Upper lobe of left lung (tissue), 6 donors: ENCODE data around the gene TBC1D24. TPM values are rescaled to one million over a fixed set of nuclear protein-coding genes. Genes with fewer than 3 reads are reported as not detected.

Source experiments
- ATAC-seq, 2 donors: fragments of 200-7000 bp; cut with Tn5 transposase; one replicate each; pipeline ENCODE4 v1.9.1; 2022; ENCODE audit warnings: mild to moderate bottlenecking in 2 of 2, moderate library complexity in 2 of 2; ENCODE audit not compliant: low FRiP score in 2 of 2
- DNase-seq, 2 donors: peaks; one replicate each; pipeline ENCODE4 v3.0.0-alpha.2; 2019 to 2020
- H3K27ac ChIP-seq, 4 donors: fragments of 200-600 bp; sonication (generic); one replicate each; pipeline ENCODE4 v1.5.1; 2016 to 2019
- H3K27me3 ChIP-seq, 4 donors: fragments of 200-600 bp; sonication (generic); one replicate each; pipeline ENCODE4 v1.5.1; 2017 to 2019
- H3K36me3 ChIP-seq, 4 donors: fragments of 200-600 bp; sonication (generic); one replicate each; pipeline ENCODE4 v1.5.1; 2016 to 2019
- H3K4me1 ChIP-seq, 4 donors: fragments of 200-600 bp; sonication (generic); one replicate each; pipeline ENCODE4 v1.5.1; 2018 to 2019
- H3K4me3 ChIP-seq, 4 donors: fragments of 200-600 bp; sonication (generic); one replicate each; pipeline ENCODE4 v1.5.1; 2017 to 2019; ENCODE audit warnings: mild to moderate bottlenecking in 2 of 4, moderate library complexity in 1 of 4
- H3K9me3 ChIP-seq, 4 donors: fragments of 200-600 bp; sonication (generic); one replicate each; pipeline ENCODE4 v1.5.1; 2018 to 2019
- CTCF ChIP-seq, 6 experiments: fragments of 450-650 bp in 4 of 6; fragments of 200-600 bp in 2 of 6; sonication (generic) in 2 of 6; IDR thresholded peaks; one replicate each; pipeline ENCODE4 v1.5.1; 2016 to 2019; ENCODE audit warnings: antibody characterized with exemption in 6 of 6
- EP300 ChIP-seq, 4 donors: sonication (generic); formaldehyde crosslinking; IDR thresholded peaks; one replicate each; pipeline ENCODE4 v1.5.1; 2017; ENCODE audit warnings: antibody characterized with exemption in 4 of 4, control low read depth in 2 of 4
- POLR2A ChIP-seq, 4 donors: fragments of 450-650 bp; IDR thresholded peaks; one replicate each; pipeline ENCODE4 v1.5.1; 2016 to 2017; ENCODE audit warnings: antibody characterized with exemption in 4 of 4, mild to moderate bottlenecking in 2 of 4
- POLR2AphosphoS5 ChIP-seq, 2 donors: sonication (generic); formaldehyde crosslinking; IDR thresholded peaks; one replicate each; pipeline ENCODE4 v1.5.1; 2017; ENCODE audit warnings: antibody characterized with exemption in 2 of 2
- WGBS, 2 donors: methylation state at CpG; one replicate each; pipeline ENCODE4 v1.1.5; 2017 to 2018; 5-methylcytosine and 5-hydroxymethylcytosine counted together
- total RNA-seq, 6 donors: library from RNA; depleted of rRNA in 4 of 6; stranded (reverse); fragments of >200 nt in 4 of 6; gene quantifications; one replicate each; pipeline versions ENCODE4 v1.1.0 to v1.2.1, GENCODE V29; 2016 to 2021
- donor health status: DM: no; HTN: no; CAD: no; lungs with moderate emphysema.
- donor health status: DM: no; HTN: yes; CAD: no; lungs with severe emphysema.

The TBC1D24 gene
- total RNA-seq, 6 donors from 2014 or later: 25.9 to 49.6 (median 37.2) TPM

- TF ChIP-seq EP300 (IDR thresholded peaks at IDR 0.05) (no peak), CTCF (IDR thresholded peaks at IDR 0.05) (no peak), POLR2A (IDR thresholded peaks at IDR 0.05) (no peak), POLR2AphosphoS5 (IDR thresholded peaks at IDR 0.05) (no peak)
- Histone ChIP-seq H3K27me3 (no peaks in the 10 kb centered on the region), H3K4me1 (peaks cover 25 to 61% (median 47%) of the 10 kb centered on the region in 4 donors), H3K27ac (peak overlapping the region in 2 of 4 donors; percentile 71 to 75), H3K4me3 (no peak overlapping the region), H3K9me3 (no peaks in the 10 kb centered on the region), H3K36me3 (peaks cover 0 to 47% (median 18%) of the 10 kb centered on the region in 4 donors)
- ATAC-seq: no peak
- WGBS, 2 donors: 95 to 96% methylated on average over 38 to 42 of the region's 62 CpGs
- peak in 1 of 2 donors; percentile 81 for DNase-seq
These were observed 21.5 kb downstream of the TBC1D24 start for GRCh38 chr16:2496223-2497115.

- Histone ChIP-seq H3K36me3 (peaks cover 0 to 52% (median 18%) of the 10 kb centered on the region in 4 donors), H3K4me3 (no peak overlapping the region), H3K27ac (peak overlapping the region in 2 of 4 donors; percentile 71 to 75), H3K9me3 (no peaks in the 10 kb centered on the region), H3K4me1 (peaks cover 28 to 68% (median 54%) of the 10 kb centered on the region in 4 donors), H3K27me3 (no peaks in the 10 kb centered on the region)
- WGBS, 2 donors: 69 to 74% methylated on average over 5 to 14 of the region's 21 CpGs
- peak in 1 of 2 donors; percentile 28 for ATAC-seq
- peak; percentile 72 to 86 for DNase-seq
- TF ChIP-seq CTCF (IDR thresholded peaks at IDR 0.05) (no peak), EP300 (IDR thresholded peaks at IDR 0.05) (no peak), POLR2A (IDR thresholded peaks at IDR 0.05) (no peak), POLR2AphosphoS5 (IDR thresholded peaks at IDR 0.05) (no peak)
These were observed 22.2 kb downstream of the TBC1D24 start for GRCh38 chr16:2497116-2497630.

- Histone ChIP-seq H3K36me3 (peaks cover 0 to 53% (median 18%) of the 10 kb centered on the region in 4 donors), H3K4me3 (no peak overlapping the region), H3K9me3 (no peaks in the 10 kb centered on the region), H3K4me1 (peaks cover 34 to 75% (median 61%) of the 10 kb centered on the region in 4 donors), H3K27ac (peak overlapping the region in 3 of 4 donors; percentile 53 to 75 (median 71)), H3K27me3 (no peaks in the 10 kb centered on the region)
- DNase-seq (no peak), ATAC-seq (no peak)
- 88 to 91% methylated on average over 14 to 26 of the region's 26 CpGs for WGBS, 2 donors
- TF ChIP-seq POLR2A (IDR thresholded peaks at IDR 0.05) (no peak), CTCF (IDR thresholded peaks at IDR 0.05) (no peak), POLR2AphosphoS5 (IDR thresholded peaks at IDR 0.05) (peak in 1 of 2 donors; percentile 22), EP300 (IDR thresholded peaks at IDR 0.05) (no peak)
These were observed 23.0 kb downstream of the TBC1D24 start for GRCh38 chr16:2497695-2498484.

- no peaks in the 10 kb centered on the region for H3K27me3 ChIP-seq
- peaks cover 34 to 74% (median 65%) of the 10 kb centered on the region in 4 donors for H3K4me1 ChIP-seq
- TF ChIP-seq POLR2A (IDR thresholded peaks at IDR 0.05): peak in 1 of 4 donors; percentile 27
- TF ChIP-seq EP300 (IDR thresholded peaks at IDR 0.05): peak in 1 of 4 donors; percentile 36
- no peak for TF ChIP-seq CTCF (IDR thresholded peaks at IDR 0.05)
- peak; percentile 30 to 54 for TF ChIP-seq POLR2AphosphoS5 (IDR thresholded peaks at IDR 0.05)
- peaks cover 0 to 50% (median 18%) of the 10 kb centered on the region in 4 donors for H3K36me3 ChIP-seq
- no peaks in the 10 kb centered on the region for H3K9me3 ChIP-seq
- peak; percentile 73 to 90 for DNase-seq
- WGBS, 2 donors: 64 to 81% methylated on average over 3 to 15 of the region's 15 CpGs
- peak overlapping the region in 3 of 4 donors; percentile 53 to 75 (median 71) for H3K27ac ChIP-seq
- peak in 1 of 2 donors; percentile 59 for ATAC-seq
- no peak overlapping the region for H3K4me3 ChIP-seq
These were observed 23.8 kb downstream of the TBC1D24 start for GRCh38 chr16:2498531-2499253.
